Esophagus squamous epithelium (tissue), 5 donors: ENCODE results near the gene OGFOD3. TPM values are rescaled to one million over a fixed set of nuclear protein-coding genes. Genes with fewer than 3 reads are reported as not detected.
A peak's percentile ranks its signal among the peaks of the same experiment; 100 is the strongest.

Experiments used
- DNase-seq: peaks from one replicate; lab custom pipeline; 2025; lab: John Stamatoyannopoulos, UW
- H3K27ac ChIP-seq, 4 donors: fragments of 200-600 bp; sonication (generic); one replicate each; pipeline ENCODE4 v1.5.1; 2016 to 2019; ENCODE audit warnings: mild to moderate bottlenecking in 1 of 4
- H3K27me3 ChIP-seq, 4 donors: fragments of 200-600 bp; sonication (generic); 1 replicate in 3 of 4; 2 replicates in 1 of 4; pipeline versions ENCODE4 v1.5.1 to v1.6.0; 2017 to 2021; ENCODE audit warnings: antibody characterized with exemption in 1 of 4
- H3K36me3 ChIP-seq, 3 donors: fragments of 200-600 bp; sonication (generic); one replicate each; pipeline ENCODE4 v1.5.1; 2016 to 2019
- H3K4me1 ChIP-seq, 3 donors: fragments of 200-600 bp; sonication (generic); one replicate each; pipeline ENCODE4 v1.5.1; 2017 to 2019
- H3K4me3 ChIP-seq, 4 donors: fragments of 200-600 bp; sonication (generic); 1 replicate in 3 of 4; 2 replicates in 1 of 4; pipeline ENCODE4 v1.5.1; 2016 to 2019; ENCODE audit warnings: mild to moderate bottlenecking in 2 of 4, moderate library complexity in 1 of 4
- H3K9me3 ChIP-seq, 3 donors: fragments of 200-600 bp; sonication (generic); one replicate each; pipeline ENCODE4 v1.5.1; 2016 to 2019
- CTCF ChIP-seq, 6 experiments: fragments of 450-650 bp in 4 of 6; fragments of 200-600 bp in 2 of 6; sonication (generic) in 2 of 6; IDR thresholded peaks; one replicate each; pipeline ENCODE4 v1.5.1; 2016 to 2019; ENCODE audit warnings: antibody characterized with exemption in 6 of 6, mild to moderate bottlenecking in 4 of 6, moderate library complexity in 4 of 6
- POLR2A ChIP-seq, 4 donors: fragments of 450-650 bp; IDR thresholded peaks; one replicate each; pipeline ENCODE4 v1.6.1; 2017; ENCODE audit warnings: antibody characterized with exemption in 4 of 4, mild to moderate bottlenecking in 4 of 4, moderate library complexity in 3 of 4
- WGBS, 2 donors: methylation state at CpG; one replicate each; pipeline ENCODE4 v1.1.5; 2018; 5-methylcytosine and 5-hydroxymethylcytosine counted together
- intact Hi-C: fragments of 100-400 bp; cut with DNase I; formaldehyde crosslinking; loops from one replicate; pipeline ENCODE4 v1.15.0; 2022
- total RNA-seq, 4 donors: library from RNA; depleted of rRNA; stranded (reverse); fragments of >200 nt; gene quantifications; one replicate each; pipeline ENCODE4 v1.1.0, GENCODE V29; 2016
- donor health status: DM: yes; HTN: yes; CAD: no.

The OGFOD3 gene
- total RNA-seq, 4 donors from 2014 or later, result 11.9 to 26.7 (median 19.4) TPM

- intact Hi-C loops, result no loop called here
- no peak for TF ChIP-seq CTCF (IDR thresholded peaks at IDR 0.05)
- TF ChIP-seq POLR2A (IDR thresholded peaks at IDR 0.05), result no peak
- no peaks in the 10 kb centered on the region for H3K9me3 ChIP-seq
- no peak overlapping the region for H3K27ac ChIP-seq
- H3K27me3 ChIP-seq, result no peaks in the 10 kb centered on the region
- peaks cover 0 to 5% (median under 1%) of the 10 kb centered on the region in 3 donors for H3K4me1 ChIP-seq
- WGBS, 2 donors, result 76 to 82% methylated on average over 12 to 13 of the region's 14 CpGs
- no peak for DNase-seq
- peaks cover 0 to 90% (median 0%) of the 10 kb centered on the region in 3 donors for H3K36me3 ChIP-seq
- no peak overlapping the region for H3K4me3 ChIP-seq
These were observed 13.3 kb downstream of the OGFOD3 start for GRCh38 chr17:82405051-82405450.

GRCh38 chr17:82403662-82404660, 14.4 kb downstream of the OGFOD3 start:
- Histone ChIP-seq H3K27ac (no peak overlapping the region), H3K4me3 (no peak overlapping the region), H3K27me3 (no peaks in the 10 kb centered on the region), H3K4me1 (peaks cover 0 to 16% (median 8%) of the 10 kb centered on the region in 3 donors), H3K9me3 (no peaks in the 10 kb centered on the region), H3K36me3 (peaks cover 0 to 85% (median 0%) of the 10 kb centered on the region in 3 donors)
- no peak for DNase-seq
- WGBS, 2 donors, result 94% methylated on average over 25 to 38 of the region's 67 CpGs
- intact Hi-C loops, result no loop called here
- TF ChIP-seq POLR2A (IDR thresholded peaks at IDR 0.05) (no peak), CTCF (IDR thresholded peaks at IDR 0.05) (no peak)

- WGBS, 2 donors, result 94 to 97% methylated on average over 7 of the region's 7 CpGs
- Histone ChIP-seq H3K9me3 (no peaks in the 10 kb centered on the region), H3K4me3 (no peak overlapping the region), H3K4me1 (peaks cover 0 to 27% (median 8%) of the 10 kb centered on the region in 3 donors), H3K36me3 (peaks cover 0 to 80% (median 0%) of the 10 kb centered on the region in 3 donors), H3K27me3 (no peaks in the 10 kb centered on the region), H3K27ac (no peak overlapping the region)
- DNase-seq, result no peak
- intact Hi-C loops, result no loop called here
- TF ChIP-seq POLR2A (IDR thresholded peaks at IDR 0.05), result no peak
- no peak for TF ChIP-seq CTCF (IDR thresholded peaks at IDR 0.05)
These were observed 15.5 kb downstream of the OGFOD3 start for GRCh38 chr17:82402865-82403264.

GRCh38 chr17:82400830-82401229, 17.6 kb downstream of the OGFOD3 start:
- no peaks in the 10 kb centered on the region for H3K9me3 ChIP-seq
- peaks cover 0 to 40% (median 8%) of the 10 kb centered on the region in 3 donors for H3K4me1 ChIP-seq
- peak overlapping the region in 1 of 4 donors; percentile 28 for H3K27ac ChIP-seq
- H3K36me3 ChIP-seq, result peaks cover 0 to 75% (median 0%) of the 10 kb centered on the region in 3 donors
- whole genome bisulfite sequencing, 2 donors, result 58 to 85% methylated on average over 16 to 19 of the region's 19 CpGs
- TF ChIP-seq CTCF (IDR thresholded peaks at IDR 0.05) (no peak), POLR2A (IDR thresholded peaks at IDR 0.05) (no peak)
- no peaks in the 10 kb centered on the region for H3K27me3 ChIP-seq
- DNase-seq, result no peak
- intact Hi-C loops, result no loop called here
- no peak overlapping the region for H3K4me3 ChIP-seq

GRCh38 chr17:82400206-82400605, 18.2 kb downstream of the OGFOD3 start:
- H3K4me3 ChIP-seq, result no peak overlapping the region
- peak overlapping the region in 3 of 4 donors; percentile 31 to 54 (median 38) for H3K27ac ChIP-seq
- no peaks in the 10 kb centered on the region for H3K27me3 ChIP-seq
- peaks cover 0 to 40% (median 8%) of the 10 kb centered on the region in 3 donors for H3K4me1 ChIP-seq
- DNase-seq, result no peak
- intact Hi-C loops, result no loop called here
- TF ChIP-seq POLR2A (IDR thresholded peaks at IDR 0.05), result no peak
- no peak for TF ChIP-seq CTCF (IDR thresholded peaks at IDR 0.05)
- no peaks in the 10 kb centered on the region for H3K9me3 ChIP-seq
- H3K36me3 ChIP-seq, result peaks cover 0 to 74% (median 0%) of the 10 kb centered on the region in 3 donors
- 42 to 67% methylated on average over 2 to 3 of the region's 7 CpGs for WGBS, 2 donors
